Panc1 (cell line): ENCODE results near the gene RHOH.

Experiments
- POLR2AphosphoS5 ChIP-seq: IDR thresholded peaks from 2 replicates; pipeline ENCODE4 v1.6.1; 2012; ENCODE audit warnings: mild to moderate bottlenecking, low read depth, low read length, moderate library complexity
- REST ChIP-seq, 2 experiments: IDR thresholded peaks; 2 replicates each; pipeline ENCODE4 v1.6.1; 2011 to 2012; ENCODE audit warnings: low read depth in 2 of 2, control low read depth in 1 of 2, low read length in 1 of 2, mild to moderate bottlenecking in 1 of 2, moderate library complexity in 1 of 2; ENCODE audit not compliant: insufficient read depth in 1 of 2
- TF ChIP-seq, protein P1 (sequence below): fragments of 450-650 bp; IDR thresholded peaks from 2 replicates; pipeline ENCODE4 v1.5.1; 2017; ENCODE audit warnings: mild to moderate bottlenecking

GRCh38 chr4:40289366-40290188 lies 92.7 kb downstream of the RHOH start:
- TF ChIP-seq, protein P1, sequence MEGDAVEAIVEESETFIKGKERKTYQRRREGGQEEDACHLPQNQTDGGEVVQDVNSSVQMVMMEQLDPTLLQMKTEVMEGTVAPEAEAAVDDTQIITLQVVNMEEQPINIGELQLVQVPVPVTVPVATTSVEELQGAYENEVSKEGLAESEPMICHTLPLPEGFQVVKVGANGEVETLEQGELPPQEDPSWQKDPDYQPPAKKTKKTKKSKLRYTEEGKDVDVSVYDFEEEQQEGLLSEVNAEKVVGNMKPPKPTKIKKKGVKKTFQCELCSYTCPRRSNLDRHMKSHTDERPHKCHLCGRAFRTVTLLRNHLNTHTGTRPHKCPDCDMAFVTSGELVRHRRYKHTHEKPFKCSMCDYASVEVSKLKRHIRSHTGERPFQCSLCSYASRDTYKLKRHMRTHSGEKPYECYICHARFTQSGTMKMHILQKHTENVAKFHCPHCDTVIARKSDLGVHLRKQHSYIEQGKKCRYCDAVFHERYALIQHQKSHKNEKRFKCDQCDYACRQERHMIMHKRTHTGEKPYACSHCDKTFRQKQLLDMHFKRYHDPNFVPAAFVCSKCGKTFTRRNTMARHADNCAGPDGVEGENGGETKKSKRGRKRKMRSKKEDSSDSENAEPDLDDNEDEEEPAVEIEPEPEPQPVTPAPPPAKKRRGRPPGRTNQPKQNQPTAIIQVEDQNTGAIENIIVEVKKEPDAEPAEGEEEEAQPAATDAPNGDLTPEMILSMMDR: no peak
- no peak for TF ChIP-seq REST (IDR thresholded peaks at IDR 0.05; ENCODE audit: insufficient read depth in 1 of 2, low read depth in 2 of 2, low read length in 1 of 2)
- TF ChIP-seq POLR2AphosphoS5: no peak
